Bronchial epithelial cell (primary cell): ENCODE data around the gene PHF20. TPM values are rescaled to one million over a fixed set of nuclear protein-coding genes. Genes with fewer than 3 reads are reported as not detected.
A peak's percentile ranks its signal among the peaks of the same experiment; 100 is the strongest.
"Not testable (repeated sequence)": the region's sequence is repeated elsewhere in the genome, so short reads cannot be mapped to it uniquely, and the experiment has no call there.

ENCODE experiments used
- DNase-seq: peaks from one replicate; pipeline ENCODE4 v3.0.0-alpha.2; 2010; ENCODE audit warnings: low read depth
- FAIRE-seq: peaks from 2 replicates; lab custom pipeline; 2011; peaks lifted over from hg19 to GRCh38; lab: Jason Lieb, UNC
- H3K27me3 ChIP-seq: 2 replicates; pipeline ENCODE4 v1.5.1; 2011; ENCODE audit warnings: low read length; ENCODE audit not compliant: control insufficient read depth, insufficient read depth
- H3K36me3 ChIP-seq: 2 replicates; pipeline ENCODE4 v1.5.1; 2011; ENCODE audit warnings: low read length; ENCODE audit not compliant: control insufficient read depth, insufficient read depth
- H3K4me3 ChIP-seq: 2 replicates; pipeline ENCODE4 v1.5.1; 2011; ENCODE audit warnings: mild to moderate bottlenecking, low read depth, low read length, control low read depth
- CTCF ChIP-seq: IDR thresholded peaks from 2 replicates; pipeline ENCODE4 v1.5.1; 2011; ENCODE audit warnings: mild to moderate bottlenecking, moderate library complexity, low read length, control low read depth, inconsistent platforms; ENCODE audit not compliant: insufficient read depth, severe bottlenecking
- total RNA-seq: library from RNA; depleted of rRNA; stranded (reverse); fragments of >200 nt; gene quantifications from 2 replicates; pipeline ENCODE4 v1.2.1, GENCODE V29; 2014

PHF20 gene
- total RNA-seq, 1 donor from 2014 or later, result 24.0 TPM

- no peaks in the 10 kb centered on the region for H3K27me3 ChIP-seq
- DNase-seq (no peak), FAIRE-seq (no peak)
- no peak overlapping the region for H3K4me3 ChIP-seq
- H3K36me3 ChIP-seq, result peaks cover 1% of the 10 kb centered on the region
- no peak for TF ChIP-seq CTCF
These were observed 104.2 kb downstream of the PHF20 start for GRCh38 chr20:35876033-35876320.

GRCh38 chr20:35877611-35878010 lies 105.8 kb downstream of the PHF20 start:
- TF ChIP-seq CTCF, result no peak
- DNase-seq (no peak), FAIRE-seq (no peak)
- Histone ChIP-seq H3K4me3 (no peak overlapping the region), H3K36me3 (no peaks in the 10 kb centered on the region), H3K27me3 (no peaks in the 10 kb centered on the region)

GRCh38 chr20:35878113-35878625 lies 106.4 kb downstream of the PHF20 start:
- Histone ChIP-seq H3K36me3 (no peaks in the 10 kb centered on the region), H3K27me3 (no peaks in the 10 kb centered on the region), H3K4me3 (no peak overlapping the region)
- FAIRE-seq (no peak), DNase-seq (peak; percentile 20)
- no peak for TF ChIP-seq CTCF

- TF ChIP-seq CTCF, result no peak
- DNase-seq (no peak), FAIRE-seq (no peak)
- H3K4me3 ChIP-seq, result no peak overlapping the region
- peaks cover 2% of the 10 kb centered on the region for H3K36me3 ChIP-seq
- no peaks in the 10 kb centered on the region for H3K27me3 ChIP-seq
These were observed 109.9 kb downstream of the PHF20 start for GRCh38 chr20:35881676-35882075.

- not testable (repeated sequence) for H3K4me3 ChIP-seq, H3K36me3 ChIP-seq, FAIRE-seq, H3K27me3 ChIP-seq
- DNase-seq, result peak; percentile 29
These were observed 110.8 kb downstream of the PHF20 start for GRCh38 chr20:35882427-35883161.

- Histone ChIP-seq H3K27me3 (no peaks in the 10 kb centered on the region), H3K4me3 (no peak overlapping the region), H3K36me3 (peaks cover 5% of the 10 kb centered on the region)
- DNase-seq (no peak), FAIRE-seq (no peak)
- no peak for TF ChIP-seq CTCF
These were observed 111.5 kb downstream of the PHF20 start for GRCh38 chr20:35883336-35883777.
